GM12878 (cell line): Measurements from ENCODE around the gene SURF4. TPM values are rescaled to one million over a fixed set of nuclear protein-coding genes. Genes with fewer than 3 reads are reported as not detected.

Experiments used
- ATAC-seq: fragments of 200-7000 bp; cut with Tn5 transposase; 3 replicates; pipeline ENCODE4 v1.9.1; 2020; ENCODE audit warnings: mild to moderate bottlenecking, moderate library complexity
- BruUV-seq: library from RNA; stranded (reverse); fragments of 400-500 nt; replicated peaks from 2 replicates; lab custom pipeline; 2021; lab: Mats Ljungman, UMichigan
- CTCF ChIA-PET: fragments of 300-600 bp; sonication (Branson Sonifier 250); formaldehyde crosslinking; extraction: SDS; loops from one replicate; lab custom pipeline; 2021; ENCODE audit warnings: inconsistent platforms; lab: Yijun Ruan, JAX
- POLR2A ChIA-PET: fragments of 350-600 bp; formaldehyde crosslinking; extraction: SDS; loops from one replicate; lab custom pipeline; 2021; ENCODE audit warnings: inconsistent platforms; lab: Charles Lee
- RAD21 ChIA-PET: fragments of 300-600 bp; sonication (Branson Sonifier 250); formaldehyde crosslinking; loops from one replicate; lab custom pipeline; 2023; ENCODE audit warnings: antibody characterized with exemption; ENCODE audit not compliant: unreplicated experiment; lab: Charles Lee
- SMC1A ChIA-PET: fragments of 300-600 bp; sonication (Branson Sonifier 250); formaldehyde crosslinking; loops from one replicate; lab custom pipeline; 2023; ENCODE audit not compliant: unreplicated experiment, uncharacterized antibody; lab: Charles Lee
- DNase-seq: peaks from one replicate; pipeline ENCODE4 v3.0.0-alpha.2; 2011; ENCODE audit warnings: low read depth, low spot score
- FAIRE-seq: peaks from 3 replicates; lab custom pipeline; 2011; peaks lifted over from hg19 to GRCh38; lab: Jason Lieb, UNC
- H2AFZ ChIP-seq: 2 replicates; pipeline ENCODE4 v1.6.0; 2011; ENCODE audit warnings: low read depth, low read length, control low read depth; ENCODE audit not compliant: control insufficient read depth
- H3K27ac ChIP-seq: 2 replicates; pipeline ENCODE4 v1.5.1; 2011; ENCODE audit warnings: control low read depth; ENCODE audit not compliant: control insufficient read depth, insufficient read depth
- H3K27me3 ChIP-seq, 2 experiments: replicated peaks in 1 of 2; 2 replicates each; pipeline versions ENCODE4 v1.6.0 to v1.6.1; 2011; ENCODE audit warnings: low read length in 1 of 2; ENCODE audit not compliant: control insufficient read depth in 2 of 2, insufficient read depth in 2 of 2
- H3K36me3 ChIP-seq, 2 experiments: 2 replicates each; pipeline ENCODE4 v1.5.1; 2011; ENCODE audit warnings: low read length in 1 of 2; ENCODE audit not compliant: control insufficient read depth in 2 of 2, insufficient read depth in 2 of 2
- H3K4me1 ChIP-seq: 2 replicates; pipeline ENCODE4 v1.6.1; 2011; ENCODE audit warnings: mild to moderate bottlenecking, low read length, moderate library complexity, mixed read lengths; ENCODE audit not compliant: control insufficient read depth, insufficient read depth
- H3K4me2 ChIP-seq: 2 replicates; pipeline ENCODE4 v1.6.0; 2011; ENCODE audit warnings: control low read depth; ENCODE audit not compliant: control insufficient read depth, insufficient read depth
- H3K4me3 ChIP-seq: fragments of 200-600 bp; sonication (generic); 2 replicates; pipeline ENCODE4 v1.5.1; 2016
- H3K79me2 ChIP-seq: 2 replicates; pipeline ENCODE4 v1.6.0; 2011; ENCODE audit warnings: low read length; ENCODE audit not compliant: control insufficient read depth, insufficient read depth
- H3K9ac ChIP-seq: 2 replicates; pipeline ENCODE4 v1.8.0; 2011; ENCODE audit warnings: low read length, control low read depth, mixed read lengths; ENCODE audit not compliant: control insufficient read depth, insufficient read depth
- H3K9me3 ChIP-seq: replicated peaks from 3 replicates; pipeline ENCODE4 v1.5.1; 2011; ENCODE audit warnings: mild to moderate bottlenecking, low read length; ENCODE audit not compliant: control insufficient read depth, insufficient read depth
- H4K20me1 ChIP-seq: 2 replicates; pipeline ENCODE4 v1.6.0; 2011; ENCODE audit not compliant: control insufficient read depth, insufficient read depth
- CUX1 ChIP-seq: IDR thresholded peaks from 2 replicates; pipeline ENCODE4 v1.6.1; 2012; ENCODE audit warnings: improper control_type of control experiment, low read depth, low read length; ENCODE audit not compliant: insufficient replicate concordance
- GABPA ChIP-seq: IDR thresholded peaks from 2 replicates; pipeline ENCODE4 v1.6.1; 2014; ENCODE audit warnings: antibody characterized with exemption, low read depth, mild to moderate bottlenecking, inconsistent platforms
- MEF2B ChIP-seq: fragments of 450-650 bp; IDR thresholded peaks from 2 replicates; pipeline ENCODE4 v1.6.1; 2018; ENCODE audit warnings: mild to moderate bottlenecking, moderate library complexity; ENCODE audit not compliant: partially characterized antibody, poor library complexity, severe bottlenecking
- NFIC ChIP-seq: IDR thresholded peaks from 2 replicates; pipeline ENCODE4 v1.6.1; 2012; ENCODE audit warnings: low read depth, mild to moderate bottlenecking, inconsistent platforms, low read length, moderate library complexity
- PRDM15 ChIP-seq: fragments of 450-650 bp; formaldehyde crosslinking; IDR thresholded peaks from 2 replicates; pipeline ENCODE4 v1.4.0; 2020; ENCODE audit warnings: mild to moderate bottlenecking, moderate library complexity
- SKIL ChIP-seq: fragments of 450-650 bp; IDR thresholded peaks from 2 replicates; pipeline ENCODE4 v1.6.1; 2017; ENCODE audit warnings: mild to moderate bottlenecking, low read depth, inconsistent platforms; ENCODE audit not compliant: poor library complexity, severe bottlenecking
- SREBF2 ChIP-seq: IDR thresholded peaks from 2 replicates; pipeline ENCODE4 v1.6.1; 2012; ENCODE audit warnings: mild to moderate bottlenecking, low read length
- STAT1 ChIP-seq: fragments of 450-650 bp; conservative IDR thresholded peaks from 2 replicates; pipeline ENCODE4 v1.6.1; 2014; ENCODE audit warnings: antibody characterized with exemption, mild to moderate bottlenecking
- ZBED1 ChIP-seq: IDR thresholded peaks from 2 replicates; pipeline ENCODE4 v1.6.1; 2016; ENCODE audit warnings: borderline replicate concordance
- ZBTB33 ChIP-seq: fragments of 450-650 bp; IDR thresholded peaks from 2 replicates; pipeline ENCODE4 v1.6.1; 2017; ENCODE audit warnings: mild to moderate bottlenecking
- WGBS: methylation state at CpG from one replicate; pipeline ENCODE4 v1.1.6; 2016; ENCODE audit warnings: low lambda C conversion rate; ENCODE audit not compliant: insufficient replicate concordance, insufficient coverage; ENCODE audit errors: missing lambda C conversion rate; 5-methylcytosine and 5-hydroxymethylcytosine counted together
- in situ Hi-C: fragments of 300-500 bp; cut with MboI; formaldehyde crosslinking; loops from 9 replicates; pipeline ENCODE4 v1.14.3; 2018; ENCODE audit warnings: mixed read lengths
- intact Hi-C: fragments of 100-400 bp; cut with micrococcal nuclease; formaldehyde crosslinking; loops from one replicate; pipeline ENCODE4 v1.14.2; 2022; ENCODE audit not compliant: unreplicated experiment
- polyA plus RNA-seq, 11 experiments: library from polyadenylated mRNA; depleted of rRNA in 4 of 11; unstranded in 6 of 11; stranded (reverse) in 5 of 11; fragments of >200 nt; fragmentation: Nextera tagmentation in 4 of 11; fragmentation: Illumina TruSeq in 1 of 11; extraction: Ambion mirVana in 4 of 11; extraction: Trizol in 1 of 11; gene quantifications; 1 replicate in 1 of 11; 2 replicates in 10 of 11; pipeline versions ENCODE4 v1.2.1 to v1.2.3, GENCODE V29; 2011 to 2016; ENCODE audit warnings: inconsistent platforms in 2 of 11, missing spikeins in 2 of 11, low read depth in 1 of 11
- total RNA-seq, 4 experiments: library from RNA; depleted of rRNA in 3 of 4; stranded (reverse); fragments of >200 nt in 3 of 4; fragmentation: Illumina TruSeq in 1 of 4; extraction: Trizol in 1 of 4; gene quantifications; 2 replicates each; pipeline versions ENCODE4 v1.2.1 to v1.2.3, GENCODE V29; 2013 to 2021

SURF4 gene
- total and polyA plus RNA-seq, 10 of the 15 experiments (the other 5 are each of a cell fraction or from before 2014, with no cell fraction given) = 6.4 to 134 (median 78.7) TPM

- H3K79me2 ChIP-seq = no peaks in the 10 kb centered on the region
- H4K20me1 ChIP-seq = no peaks in the 10 kb centered on the region
- DNase-seq (no peak), ATAC-seq (no peak), FAIRE-seq (no peak)
- no peak overlapping the region for H3K27ac ChIP-seq
- in situ Hi-C loops (no loop called here), intact Hi-C loops (no loop called here)
- H3K4me3 ChIP-seq = no peak overlapping the region
- ChIA-PET SMC1A (no interaction called here), POLR2A (no interaction called here), CTCF (no interaction called here), RAD21 (no interaction called here)
- no peak overlapping the region for H2AFZ ChIP-seq
- no peaks in the 10 kb centered on the region for H3K27me3 ChIP-seq
- no peaks in the 10 kb centered on the region for H3K36me3 ChIP-seq
- no TSS peak for BruUV-seq
- H3K9me3 ChIP-seq = no peaks in the 10 kb centered on the region
- no peak overlapping the region for H3K9ac ChIP-seq
- WGBS = 82% methylated on average over 17 of the region's 17 CpGs
- no peak overlapping the region for H3K4me2 ChIP-seq
- no peaks in the 10 kb centered on the region for H3K4me1 ChIP-seq
- TF ChIP-seq MEF2B (no peak), ZBED1 (no peak), SKIL (no peak), CUX1 (no peak), SREBF2 (no peak), PRDM15 (CRISPR knock-in tag) (no peak), GABPA (no peak), STAT1 (no peak), ZBTB33 (no peak), NFIC (no peak)
Observed at GRCh38 chr9:133384736-133385321, 9.0 kb upstream of the SURF4 start.
